Natural killer cell (primary cell): ENCODE data around the gene MRM2. TPM values are rescaled to one million over a fixed set of nuclear protein-coding genes. Genes with fewer than 3 reads are reported as not detected.
A peak's percentile ranks its signal among the peaks of the same experiment; 100 is the strongest.

Experiments used
- ATAC-seq, 3 donors: fragments of 150-1000 bp in 2 of 3; fragments of 200-7000 bp in 1 of 3; cut with Tn5 transposase; 1 replicate in 1 of 3; 2 replicates in 2 of 3; pipeline ENCODE4 v1.10.0; 2021; ENCODE audit warnings: mild to moderate bottlenecking in 2 of 3, moderate library complexity in 2 of 3
- DNase-seq, 2 donors: peaks; one replicate each; pipeline versions ENCODE4 v3.0.0 to v3.0.0-alpha.2; 2013 to 2021; ENCODE audit warnings: mixed read lengths in 1 of 2
- H3K27ac ChIP-seq: one replicate; pipeline ENCODE4 v1.5.1; 2013; ENCODE audit warnings: mild to moderate bottlenecking, low read length
- H3K27me3 ChIP-seq: one replicate; pipeline ENCODE4 v1.6.1; 2013; ENCODE audit warnings: low read length; ENCODE audit not compliant: control insufficient read depth, insufficient read depth
- H3K36me3 ChIP-seq: one replicate; pipeline ENCODE4 v1.6.1; 2013; ENCODE audit warnings: low read length; ENCODE audit not compliant: control insufficient read depth, insufficient read depth
- H3K4me1 ChIP-seq: one replicate; pipeline ENCODE4 v1.6.1; 2013; ENCODE audit warnings: low read length; ENCODE audit not compliant: control insufficient read depth, insufficient read depth
- H3K4me3 ChIP-seq: one replicate; pipeline ENCODE4 v1.5.1; 2013; ENCODE audit warnings: low read length
- H3K9me3 ChIP-seq: one replicate; pipeline ENCODE4 v1.6.1; 2013; ENCODE audit warnings: low read length; ENCODE audit not compliant: control insufficient read depth, insufficient read depth
- H3K27ac Mint-ChIP-seq, 2 donors: one replicate each; pipeline ENCODE4 v1.8.0; 2022; ENCODE audit warnings: mild to moderate bottlenecking in 2 of 2, mixed read lengths in 2 of 2, moderate library complexity in 1 of 2
- H3K27me3 Mint-ChIP-seq, 2 donors: one replicate each; pipeline ENCODE4 v1.8.0; 2022; ENCODE audit warnings: low read depth in 2 of 2, mixed read lengths in 2 of 2
- H3K36me3 Mint-ChIP-seq: one replicate; pipeline ENCODE4 v1.8.0; 2022; ENCODE audit warnings: mixed read lengths
- H3K4me1 Mint-ChIP-seq, 2 donors: one replicate each; pipeline ENCODE4 v1.8.0; 2022; ENCODE audit warnings: mixed read lengths in 2 of 2
- H3K4me3 Mint-ChIP-seq: one replicate; pipeline ENCODE4 v1.8.0; 2022; ENCODE audit warnings: mild to moderate bottlenecking, moderate library complexity, mixed read lengths
- H3K9me3 Mint-ChIP-seq, 2 donors: one replicate each; pipeline ENCODE4 v1.8.0; 2022; ENCODE audit warnings: mixed read lengths in 2 of 2
- WGBS: methylation state at CpG from one replicate; pipeline ENCODE4 v1.1.7; 2013; ENCODE audit warnings: missing lambda C conversion rate; ENCODE audit not compliant: insufficient coverage; 5-methylcytosine and 5-hydroxymethylcytosine counted together
- intact Hi-C: fragments of 100-400 bp; cut with micrococcal nuclease; formaldehyde crosslinking; loops from one replicate; pipeline ENCODE4 v1.14.2; 2022
- total RNA-seq, 4 donors: library from RNA; stranded (reverse); fragments of 120-200 nt in 1 of 4; gene quantifications; one replicate each; pipeline versions ENCODE4 v1.2.3 to v1.2.4, GENCODE V29; 2013 to 2022
- TF ChIP-seq, protein P1 (sequence below): fragments of 200-600 bp; IDR thresholded peaks from one replicate; pipeline ENCODE4 v1.8.0; 2022; ENCODE audit warnings: antibody characterized with exemption

Gene MRM2
- total RNA-seq, 3 donors from 2014 or later (not counting 1 experiment from before 2014, with no cell fraction given): 7.9 to 12.0 (median 10.0) TPM

DNA sequence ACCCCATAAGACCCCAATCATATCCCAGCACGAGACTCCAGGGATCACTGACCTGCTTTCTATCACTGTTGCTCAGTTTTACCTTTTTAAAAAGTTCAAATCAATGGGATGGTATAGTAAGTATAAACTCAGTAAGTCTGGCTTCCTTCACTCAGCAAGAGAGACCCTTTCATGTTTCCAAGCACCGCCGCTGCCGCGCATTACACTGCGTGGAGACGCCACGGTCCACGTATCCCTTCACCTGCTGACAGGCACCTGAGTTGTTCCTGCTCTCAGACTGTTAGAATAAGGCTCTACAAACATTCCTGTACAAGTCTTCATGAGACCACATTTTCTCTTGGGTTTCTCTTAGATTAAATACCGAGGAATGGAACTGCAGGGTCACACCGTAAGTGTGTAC is 37.6 kb downstream of the MRM2 start:
- H3K27me3 ChIP-seq: no peaks in the 10 kb centered on the region
- Mint-ChIP-seq H3K9me3 (no peaks in the 10 kb centered on the region), H3K36me3 (no peaks in the 10 kb centered on the region), H3K4me3 (no peak overlapping the region), H3K27ac (no peak overlapping the region), H3K4me1 (peaks cover 0 to 5% of the 10 kb centered on the region in 2 donors), H3K27me3 (no peaks in the 10 kb centered on the region)
- no peak overlapping the region for H3K27ac ChIP-seq
- intact Hi-C loops: no loop called here
- WGBS: 95% methylated on average over 11 of the region's 11 CpGs
- DNase-seq: no peak
- peaks cover 13% of the 10 kb centered on the region for H3K36me3 ChIP-seq
- H3K9me3 ChIP-seq: no peaks in the 10 kb centered on the region
- TF ChIP-seq, protein P1, sequence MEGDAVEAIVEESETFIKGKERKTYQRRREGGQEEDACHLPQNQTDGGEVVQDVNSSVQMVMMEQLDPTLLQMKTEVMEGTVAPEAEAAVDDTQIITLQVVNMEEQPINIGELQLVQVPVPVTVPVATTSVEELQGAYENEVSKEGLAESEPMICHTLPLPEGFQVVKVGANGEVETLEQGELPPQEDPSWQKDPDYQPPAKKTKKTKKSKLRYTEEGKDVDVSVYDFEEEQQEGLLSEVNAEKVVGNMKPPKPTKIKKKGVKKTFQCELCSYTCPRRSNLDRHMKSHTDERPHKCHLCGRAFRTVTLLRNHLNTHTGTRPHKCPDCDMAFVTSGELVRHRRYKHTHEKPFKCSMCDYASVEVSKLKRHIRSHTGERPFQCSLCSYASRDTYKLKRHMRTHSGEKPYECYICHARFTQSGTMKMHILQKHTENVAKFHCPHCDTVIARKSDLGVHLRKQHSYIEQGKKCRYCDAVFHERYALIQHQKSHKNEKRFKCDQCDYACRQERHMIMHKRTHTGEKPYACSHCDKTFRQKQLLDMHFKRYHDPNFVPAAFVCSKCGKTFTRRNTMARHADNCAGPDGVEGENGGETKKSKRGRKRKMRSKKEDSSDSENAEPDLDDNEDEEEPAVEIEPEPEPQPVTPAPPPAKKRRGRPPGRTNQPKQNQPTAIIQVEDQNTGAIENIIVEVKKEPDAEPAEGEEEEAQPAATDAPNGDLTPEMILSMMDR: no peak
- H3K4me3 ChIP-seq: no peak overlapping the region
- no peak for ATAC-seq
- no peaks in the 10 kb centered on the region for H3K4me1 ChIP-seq

DNA sequence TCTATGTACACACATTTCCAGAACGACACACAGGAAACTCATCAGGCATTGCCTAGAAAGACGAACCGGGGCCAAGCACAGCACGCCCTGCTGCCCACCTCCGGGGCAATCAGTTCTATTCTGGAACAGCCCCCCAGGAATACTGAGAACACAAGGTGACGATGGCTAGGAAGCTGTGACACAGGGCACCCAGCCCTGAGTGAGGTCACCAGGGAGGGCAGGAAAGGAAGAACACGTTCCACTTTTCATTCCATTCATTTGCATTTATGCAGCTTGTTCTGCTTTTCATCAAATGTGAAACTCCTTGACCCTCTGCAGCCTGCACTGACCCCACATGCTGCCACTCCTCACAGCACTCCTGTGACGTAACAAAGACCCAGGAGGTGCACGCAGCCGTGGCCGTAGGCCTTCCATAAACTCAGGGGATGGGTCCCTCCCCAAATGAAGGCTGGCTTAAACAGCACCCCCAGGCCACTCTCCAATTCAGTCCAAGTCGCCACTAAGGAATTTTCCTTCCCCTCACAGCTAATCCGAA is 38.2 kb downstream of the MRM2 start:
- TF ChIP-seq, protein P1: no peak
- H3K36me3 ChIP-seq: peaks cover 13% of the 10 kb centered on the region
- no peak overlapping the region for H3K27ac ChIP-seq
- no peak overlapping the region for H3K27ac Mint-ChIP-seq
- H3K27me3 Mint-ChIP-seq: no peaks in the 10 kb centered on the region
- intact Hi-C loops: no loop called here
- H3K9me3 Mint-ChIP-seq: no peaks in the 10 kb centered on the region
- no peak overlapping the region for H3K4me3 ChIP-seq
- no peaks in the 10 kb centered on the region for H3K36me3 Mint-ChIP-seq
- H3K4me3 Mint-ChIP-seq: no peak overlapping the region
- no peaks in the 10 kb centered on the region for H3K9me3 ChIP-seq
- no peaks in the 10 kb centered on the region for H3K4me1 ChIP-seq
- H3K4me1 Mint-ChIP-seq: peaks cover 0 to 2% of the 10 kb centered on the region in 2 donors
- DNase-seq (no peak), ATAC-seq (peak in 1 of 3 donors; percentile 21)
- no peaks in the 10 kb centered on the region for H3K27me3 ChIP-seq
- 84% methylated on average over 13 of the region's 13 CpGs for WGBS

GRCh38 chr7:2202901-2203765 is 38.9 kb downstream of the MRM2 start:
- Mint-ChIP-seq H3K4me3 (no peak overlapping the region), H3K4me1 (no peaks in the 10 kb centered on the region), H3K9me3 (no peaks in the 10 kb centered on the region), H3K27me3 (no peaks in the 10 kb centered on the region), H3K27ac (no peak overlapping the region), H3K36me3 (no peaks in the 10 kb centered on the region)
- intact Hi-C loops: no loop called here
- no peak for ATAC-seq
- TF ChIP-seq, protein P1: no peak
- no peak for DNase-seq
- Histone ChIP-seq H3K4me3 (no peak overlapping the region), H3K27ac (no peak overlapping the region), H3K4me1 (no peaks in the 10 kb centered on the region), H3K9me3 (no peaks in the 10 kb centered on the region), H3K36me3 (peaks cover 16% of the 10 kb centered on the region), H3K27me3 (no peaks in the 10 kb centered on the region)
- WGBS: 95% methylated on average over 20 of the region's 20 CpGs
